Bone marrow (tissue), 2 donors: Measurements from ENCODE around the gene CTNS.

Experiments
- DNase-seq, 2 donors: peaks; one replicate each; lab custom pipeline; 2025; lab: John Stamatoyannopoulos, UW

CTNS gene

GRCh38 chr17:3636154-3636907, at the start of gene CTNS, which contains the start of gene SHPK:
Gene CTNS (plus strand): TSS chr17:3636760. CDS start chr17:3640207, 3,447 bp downstream.
Gene SHPK (minus strand): TSS chr17:3636250. CDS start chr17:3636219, 31 bp downstream.
- peak; percentile 89 to 97 for DNase-seq

GRCh38 chr17:3589784-3590183, 46.8 kb upstream of the CTNS start:
- no peak for DNase-seq

GRCh38 chr17:3590231-3590630, 46.3 kb upstream of the CTNS start:
- no peak for DNase-seq

GRCh38 chr17:3590768-3591167, 45.8 kb upstream of the CTNS start:
- no peak for DNase-seq

- no peak for DNase-seq
These were observed 44.2 kb upstream of the CTNS start for GRCh38 chr17:3592216-3592860.

GRCh38 chr17:3593384-3593783, 43.2 kb upstream of the CTNS start:
- DNase-seq, result no peak

- no peak for DNase-seq
These were observed 42.3 kb upstream of the CTNS start for GRCh38 chr17:3594051-3594800.

- DNase-seq, result no peak
These were observed 41.6 kb upstream of the CTNS start for GRCh38 chr17:3594976-3595375.

GRCh38 chr17:3596804-3597464, 39.6 kb upstream of the CTNS start:
- DNase-seq, result no peak

GRCh38 chr17:3598078-3598477, 38.5 kb upstream of the CTNS start:
- DNase-seq, result no peak

- no peak for DNase-seq
These were observed 35.9 kb upstream of the CTNS start for GRCh38 chr17:3600529-3601205.

- no peak for DNase-seq
These were observed 34.1 kb upstream of the CTNS start for GRCh38 chr17:3602499-3602898.

GRCh38 chr17:3603119-3603869, 33.3 kb upstream of the CTNS start:
- DNase-seq, result no peak

GRCh38 chr17:3603870-3604259, 32.7 kb upstream of the CTNS start:
- no peak for DNase-seq

GRCh38 chr17:3609689-3610088, 26.9 kb upstream of the CTNS start:
- DNase-seq, result no peak

GRCh38 chr17:3610523-3610922, 26.0 kb upstream of the CTNS start:
- DNase-seq, result no peak

GRCh38 chr17:3613124-3613523, 23.4 kb upstream of the CTNS start:
- DNase-seq, result no peak

GRCh38 chr17:3615160-3615870, 21.2 kb upstream of the CTNS start:
- no peak for DNase-seq

GRCh38 chr17:3621146-3621720, 15.3 kb upstream of the CTNS start:
- no peak for DNase-seq
